Heart right ventricle (tissue), 16 donors: ENCODE measurements around the gene PTPRD. TPM values are rescaled to one million over a fixed set of nuclear protein-coding genes. Genes with fewer than 3 reads are reported as not detected.

Experiments
- ATAC-seq, 8 donors: fragments of 200-7000 bp; cut with Tn5 transposase; one replicate each; pipeline ENCODE4 v1.9.1; 2020; ENCODE audit warnings: mild to moderate bottlenecking in 8 of 8, moderate library complexity in 8 of 8, moderate number of reproducible peaks in 1 of 8
- DNase-seq, 2 donors: peaks; one replicate each; pipeline ENCODE4 v3.0.0-alpha.2; 2020
- H3K27ac ChIP-seq, 10 donors: fragments of 200-600 bp; sonication (generic) in 2 of 10; one replicate each; pipeline versions ENCODE4 v1.5.0 to v1.8.0; 2020 to 2022; ENCODE audit warnings: mild to moderate bottlenecking in 3 of 10
- H3K27me3 ChIP-seq, 7 donors: fragments of 200-600 bp; one replicate each; pipeline ENCODE4 v1.8.0; 2021 to 2022; ENCODE audit warnings: mild to moderate bottlenecking in 2 of 7
- H3K36me3 ChIP-seq, 9 donors: fragments of 200-600 bp; sonication (generic) in 1 of 9; one replicate each; pipeline versions ENCODE4 v1.5.0 to v1.8.0; 2020 to 2022; ENCODE audit warnings: mild to moderate bottlenecking in 2 of 9
- H3K4me1 ChIP-seq, 9 donors: fragments of 200-600 bp; sonication (generic) in 1 of 9; one replicate each; pipeline versions ENCODE4 v1.5.0 to v1.8.0; 2020 to 2022; ENCODE audit warnings: mild to moderate bottlenecking in 4 of 9
- H3K4me3 ChIP-seq, 10 donors: fragments of 200-600 bp; sonication (generic) in 2 of 10; one replicate each; pipeline versions ENCODE4 v1.5.0 to v1.8.0; 2020 to 2022; ENCODE audit warnings: mild to moderate bottlenecking in 7 of 10, moderate library complexity in 2 of 10
- H3K9me3 ChIP-seq, 11 donors: fragments of 200-600 bp in 10 of 11; sonication (generic) in 2 of 11; one replicate each; pipeline versions ENCODE4 v1.5.0 to v1.8.0; 2013 to 2022; ENCODE audit warnings: mild to moderate bottlenecking in 2 of 11, control low read depth in 1 of 11, moderate library complexity in 1 of 11
- CTCF ChIP-seq, 9 donors: fragments of 200-600 bp; sonication (generic) in 2 of 9; IDR thresholded peaks; one replicate each; pipeline versions ENCODE4 v1.5.0 to v1.8.0; 2021 to 2022; ENCODE audit warnings: antibody characterized with exemption in 9 of 9, mild to moderate bottlenecking in 5 of 9, moderate library complexity in 1 of 9
- WGBS, 2 donors: extraction: QIAGEN DNeasy Blood & Tissue Kit; methylation state at CpG; one replicate each; pipeline ENCODE4 v1.1.7; 2013; ENCODE audit warnings: inconsistent platforms in 1 of 2; 5-methylcytosine and 5-hydroxymethylcytosine counted together
- intact Hi-C, 10 donors: fragments of 100-400 bp; cut with DNase I; formaldehyde crosslinking; loops; one replicate each; pipeline versions ENCODE4 v1.11.1 to v1.14.2; 2022
- polyA plus RNA-seq, 2 donors: library from polyadenylated mRNA; stranded (reverse); fragments of 200-250 nt; gene quantifications; one replicate each; pipeline ENCODE4 v1.2.3, GENCODE V29; 2013
- total RNA-seq, 10 donors: library from RNA; stranded (reverse); fragmentation: NEBNext Ultra II Directional in 3 of 10; extraction: Animal tissue kit (Norgen Biotek cat#: 25700) in 3 of 10; gene quantifications; one replicate each; pipeline versions ENCODE4 v1.2.1 to v1.2.4, GENCODE V29; 2021 to 2023
- donor health status: Arrhythmogenic right ventricular cardiomyopathy.
- donor health status: ischemic (EF 13 %, LVEDD 7.1; RV severe dilation, severe dysfunction).
- donor health status: healthy with polysubstance abuse.
- donor health status: DM: no; HTN: yes; CAD: no.
- donor health status: DM: no; HTN: no; CAD: no.
- donor health status: ischemic (EF 25% LVEDD 6.9; RV normal size, moderate dysfunction).
- donor health status: ischemic (EF 25% LVEDD 5.7; RV mildly dilated, moderate dysfunction).
- donor health status: healthy.
- donor health status: DM: yes; HTN: yes; CAD: no.
- donor health status: Ischemic cardiomyopathy.
- donor health status: ischemic (EF 35%, LVEDD 5.7; RV mildly dilated, moderate dysfunction).
- donor health status: nonischemic (EF 11% LVEDD 7.7; RV severe dilation, severe dysfunction).
- donor health status: DM: yes; HTN: yes; CAD: no.
- donor health status: PGD.
- donor health status: ischemic (EF 29% LVEDD 5.4; RV normal size, mild dysfunction).
- donor health status: nonischemic (EF 23%, LVEDD 6.1; RV moderate dilation, normal function).

PTPRD gene
- total and polyA plus RNA-seq, 12 donors: 1.4 to 25.2 (median 13.0) TPM

DNA sequence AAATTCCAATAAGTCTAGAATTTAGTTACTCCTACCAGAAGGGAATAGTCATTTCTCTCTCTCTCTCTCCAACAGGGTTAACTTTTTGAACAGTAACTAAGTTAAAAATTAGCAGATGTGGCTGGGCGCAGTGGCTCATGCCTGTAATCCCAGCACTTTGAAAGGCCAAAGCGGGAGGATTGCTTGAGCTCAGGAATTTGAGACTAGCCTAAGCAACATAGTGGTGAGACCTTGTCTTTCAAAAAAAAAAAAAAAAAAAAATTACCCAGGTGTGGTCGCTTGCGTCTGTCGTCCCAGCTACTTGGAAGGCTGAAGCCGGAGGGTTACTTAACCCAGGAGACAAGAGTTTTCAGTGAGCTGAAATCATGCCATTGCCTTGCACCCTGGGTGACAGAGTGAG, 639.7 kb downstream of the PTPRD start:
- ATAC-seq (no peak), DNase-seq (no peak)
- Histone ChIP-seq H3K27ac (no peak overlapping the region), H3K4me3 (no peak overlapping the region), H3K36me3 (no peaks in the 10 kb centered on the region), H3K27me3 (no peaks in the 10 kb centered on the region), H3K4me1 (no peaks in the 10 kb centered on the region), H3K9me3 (no peaks in the 10 kb centered on the region)
- intact Hi-C loops: no loop called here
- 88% methylated on average over 6 of the region's 6 CpGs for WGBS, 2 donors
- no peak for TF ChIP-seq CTCF (IDR thresholded peaks at IDR 0.05)

- Histone ChIP-seq H3K27me3 (no peaks in the 10 kb centered on the region), H3K4me1 (no peaks in the 10 kb centered on the region), H3K4me3 (no peak overlapping the region), H3K36me3 (no peaks in the 10 kb centered on the region), H3K27ac (no peak overlapping the region), H3K9me3 (no peaks in the 10 kb centered on the region)
- DNase-seq (no peak), ATAC-seq (no peak)
- intact Hi-C loops: no loop called here
- TF ChIP-seq CTCF (IDR thresholded peaks at IDR 0.05): no peak
- 90 to 92% methylated on average over 5 of the region's 5 CpGs for WGBS, 2 donors
Measured at GRCh38 chr9:9970514-9970913, 642.3 kb downstream of the PTPRD start.

DNA sequence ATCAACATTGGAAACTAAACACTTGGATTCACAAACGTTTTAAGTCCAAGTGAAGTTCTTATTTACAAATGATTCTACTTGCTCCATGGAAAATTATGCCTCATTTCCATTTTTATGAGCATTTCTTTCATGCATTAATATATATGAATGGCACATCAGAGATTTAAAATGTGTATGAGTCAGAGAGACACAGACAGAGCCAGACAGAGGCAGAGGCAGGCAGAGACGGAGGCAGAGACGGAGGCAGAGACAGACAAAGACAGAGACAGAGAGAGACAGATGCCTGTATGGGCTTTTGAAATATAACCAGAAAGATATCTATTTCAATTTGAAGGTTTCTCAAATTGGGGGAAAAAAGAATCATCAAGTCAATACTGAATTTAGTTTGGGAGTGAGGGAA, 649.0 kb downstream of the PTPRD start:
- Histone ChIP-seq H3K27ac (no peak overlapping the region), H3K36me3 (no peaks in the 10 kb centered on the region), H3K9me3 (no peaks in the 10 kb centered on the region), H3K4me1 (no peaks in the 10 kb centered on the region), H3K27me3 (no peaks in the 10 kb centered on the region), H3K4me3 (no peak overlapping the region)
- no peak for TF ChIP-seq CTCF (IDR thresholded peaks at IDR 0.05)
- WGBS, 2 donors: 69 to 77% methylated on average over 3 of the region's 3 CpGs
- DNase-seq (no peak), ATAC-seq (no peak)
- intact Hi-C loops: no loop called here

GRCh38 chr9:9961934-9962333, 650.9 kb downstream of the PTPRD start:
- Histone ChIP-seq H3K4me1 (no peaks in the 10 kb centered on the region), H3K27ac (no peak overlapping the region), H3K36me3 (no peaks in the 10 kb centered on the region), H3K27me3 (no peaks in the 10 kb centered on the region), H3K4me3 (no peak overlapping the region), H3K9me3 (no peaks in the 10 kb centered on the region)
- ATAC-seq (no peak), DNase-seq (no peak)
- intact Hi-C loops: no loop called here
- 79 to 87% methylated on average over 1 of the region's 1 CpG for WGBS, 2 donors
- TF ChIP-seq CTCF (IDR thresholded peaks at IDR 0.05): no peak

DNA sequence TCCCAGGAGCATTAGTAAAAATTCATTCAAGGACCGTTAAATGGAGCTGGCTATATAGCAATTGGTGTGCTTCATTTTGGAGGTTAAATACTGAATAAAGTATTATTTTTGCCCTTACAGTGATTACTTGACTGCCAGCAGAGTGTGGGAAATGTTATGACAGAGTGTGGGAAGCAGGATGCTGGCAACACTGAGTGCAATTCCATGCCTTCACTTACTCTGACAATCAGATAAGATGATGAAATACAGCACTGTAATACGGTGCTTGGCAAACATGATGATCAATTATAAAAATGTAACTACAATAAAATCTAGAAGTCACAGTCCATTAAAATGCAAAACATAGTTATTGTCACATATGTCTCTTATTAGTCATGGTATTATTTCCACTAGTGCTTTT, 651.3 kb downstream of the PTPRD start:
- no peak overlapping the region for H3K4me3 ChIP-seq
- no peaks in the 10 kb centered on the region for H3K9me3 ChIP-seq
- DNase-seq (no peak), ATAC-seq (no peak)
- no peaks in the 10 kb centered on the region for H3K36me3 ChIP-seq
- no peaks in the 10 kb centered on the region for H3K27me3 ChIP-seq
- intact Hi-C loops: no loop called here
- H3K27ac ChIP-seq: no peak overlapping the region
- WGBS, 2 donors: 19 to 25% methylated on average over 2 of the region's 2 CpGs
- H3K4me1 ChIP-seq: no peaks in the 10 kb centered on the region
- no peak for TF ChIP-seq CTCF (IDR thresholded peaks at IDR 0.05)
